Endothelial cell of umbilical vein (primary cell): ENCODE results near the gene PLCG2. TPM values are rescaled to one million over a fixed set of nuclear protein-coding genes. Genes with fewer than 3 reads are reported as not detected.

ENCODE experiments used
- BruUV-seq: library from RNA; stranded (reverse); fragments of 400-500 nt; replicated peaks from 2 replicates; lab custom pipeline; 2021; lab: Mats Ljungman, UMichigan
- CTCF ChIA-PET: fragments of 300-600, 350-600 bp; sonication (Branson Sonifier 250); formaldehyde crosslinking; loops from one replicate; lab custom pipeline; 2021; ENCODE audit warnings: antibody characterized with exemption, inconsistent platforms; lab: Charles Lee
- POLR2A ChIA-PET: fragments of 300-600, 350-600 bp; sonication (Branson Sonifier 250); formaldehyde crosslinking; loops from one replicate; lab custom pipeline; 2021; ENCODE audit warnings: antibody characterized with exemption, inconsistent platforms; lab: Charles Lee
- DNase-seq: peaks from one replicate; pipeline ENCODE4 v3.0.0-alpha.2; 2011; ENCODE audit warnings: low read depth, low spot score
- FAIRE-seq: peaks from 2 replicates; lab custom pipeline; 2011; peaks lifted over from hg19 to GRCh38; lab: Jason Lieb, UNC
- H2AFZ ChIP-seq: 2 replicates; pipeline ENCODE4 v1.6.0; 2012; ENCODE audit warnings: low read depth, low read length, control low read depth, inconsistent platforms
- H3K27ac ChIP-seq: 2 replicates; pipeline ENCODE4 v1.5.1; 2011; ENCODE audit warnings: low read depth, mild to moderate bottlenecking, control low read depth, low read length, moderate library complexity; ENCODE audit not compliant: insufficient read depth
- H3K27me3 ChIP-seq, 2 experiments: 2 replicates each; pipeline versions ENCODE4 v1.6.0 to v1.6.1; 2011; ENCODE audit warnings: low read length in 2 of 2, mixed read lengths in 1 of 2; ENCODE audit not compliant: control insufficient read depth in 2 of 2, insufficient read depth in 2 of 2
- H3K36me3 ChIP-seq, 2 experiments: 2 replicates in 1 of 2; 3 replicates in 1 of 2; pipeline ENCODE4 v1.5.1; 2011; ENCODE audit warnings: low read length in 2 of 2, mild to moderate bottlenecking in 1 of 2, moderate library complexity in 1 of 2; ENCODE audit not compliant: control insufficient read depth in 2 of 2, insufficient read depth in 2 of 2; ENCODE audit errors: extremely low read depth in 1 of 2
- H3K4me1 ChIP-seq: 3 replicates; pipeline ENCODE4 v1.5.1; 2011; ENCODE audit warnings: mild to moderate bottlenecking, low read length; ENCODE audit not compliant: control insufficient read depth, insufficient read depth; ENCODE audit errors: extremely low read depth
- H3K4me2 ChIP-seq: 2 replicates; pipeline ENCODE4 v1.6.1; 2011; ENCODE audit warnings: low read length, control low read depth, mixed read lengths; ENCODE audit not compliant: insufficient read depth
- H3K4me3 ChIP-seq, 3 experiments: fragments of 200-600 bp in 1 of 3; sonication (generic), shearing (Covaris generic) in 1 of 3; replicated peaks in 1 of 3; 2 replicates each; pipeline ENCODE4 v1.5.1; 2011 to 2016; ENCODE audit warnings: control low read depth in 3 of 3, low read length in 3 of 3, mild to moderate bottlenecking in 2 of 3, inconsistent platforms in 1 of 3, low read depth in 1 of 3, moderate library complexity in 1 of 3; ENCODE audit not compliant: insufficient read depth in 1 of 3
- H3K79me2 ChIP-seq: 2 replicates; pipeline ENCODE4 v1.6.0; 2012; ENCODE audit warnings: low read length, inconsistent platforms; ENCODE audit not compliant: control insufficient read depth, insufficient read depth
- H3K9ac ChIP-seq: replicated peaks from 2 replicates; pipeline ENCODE3; 2011; ENCODE audit warnings: low read length, control low read depth; ENCODE audit not compliant: insufficient read depth; ENCODE audit errors: extremely low read depth
- H3K9me1 ChIP-seq: replicated peaks from 3 replicates; pipeline ENCODE4 v1.6.0; 2011; ENCODE audit warnings: mild to moderate bottlenecking, low read length; ENCODE audit not compliant: control insufficient read depth, insufficient read depth; ENCODE audit errors: extremely low read depth
- H3K9me3 ChIP-seq: replicated peaks from 2 replicates; pipeline ENCODE4 v1.5.1; 2012; ENCODE audit warnings: low read length, inconsistent platforms; ENCODE audit not compliant: control insufficient read depth, insufficient read depth
- H4K20me1 ChIP-seq: replicated peaks from 2 replicates; pipeline ENCODE3; 2011; ENCODE audit warnings: mild to moderate bottlenecking, low read length; ENCODE audit not compliant: control insufficient read depth, insufficient read depth; ENCODE audit errors: extremely low read depth
- EZH2 ChIP-seq: IDR thresholded peaks from 2 replicates; pipeline ENCODE4 v1.6.1; 2012; ENCODE audit warnings: borderline replicate concordance, low read depth, mild to moderate bottlenecking, moderate library complexity, low read length, inconsistent platforms; ENCODE audit not compliant: severe bottlenecking
- FOS ChIP-seq: IDR thresholded peaks from 2 replicates; pipeline ENCODE4 v1.6.1; 2011; ENCODE audit warnings: mild to moderate bottlenecking, low read length, moderate library complexity, borderline replicate concordance; ENCODE audit not compliant: insufficient read depth
- GATA2 ChIP-seq: IDR thresholded peaks from 2 replicates; pipeline ENCODE4 v1.7.0; 2011; ENCODE audit warnings: low read depth, mild to moderate bottlenecking, moderate library complexity, mixed read lengths, low read length; ENCODE audit not compliant: insufficient read length, insufficient read depth
- JUN ChIP-seq: IDR thresholded peaks from 2 replicates; pipeline ENCODE4 v1.6.1; 2011; ENCODE audit warnings: borderline replicate concordance, low read depth; ENCODE audit not compliant: insufficient read length, insufficient read depth
- MYC ChIP-seq: IDR thresholded peaks from one replicate; pipeline ENCODE4 v1.6.1; 2011; ENCODE audit warnings: mild to moderate bottlenecking, low read depth, low read length
- POLR2A ChIP-seq: IDR thresholded peaks from 2 replicates; pipeline ENCODE4 v1.6.1; 2012; ENCODE audit warnings: low read depth, mild to moderate bottlenecking, control low read depth, low read length
- POLR2AphosphoS5 ChIP-seq: IDR thresholded peaks from 2 replicates; pipeline ENCODE4 v1.6.1; 2012; ENCODE audit warnings: low read depth, mild to moderate bottlenecking, control low read depth, low read length, moderate library complexity; ENCODE audit not compliant: insufficient read depth
- dilution Hi-C: fragments of 300-500 bp; cut with MboI; formaldehyde crosslinking; loops from one replicate; pipeline ENCODE4 v1.15.0; 2019; ENCODE audit warnings: low sequenced_read_pairs; ENCODE audit not compliant: extremely low pct_ligation_motif_present
- intact Hi-C: fragments of 100-400 bp; cut with micrococcal nuclease; formaldehyde crosslinking; loops from one replicate; pipeline ENCODE4 v1.10.0; 2022
- polyA plus RNA-seq, 4 experiments: library from polyadenylated mRNA; depleted of rRNA in 3 of 4; stranded (reverse) in 3 of 4; unstranded in 1 of 4; fragments of >200 nt; gene quantifications; 2 replicates each; pipeline versions ENCODE4 v1.2.1 to v1.2.3, GENCODE V29; 2011 to 2012; ENCODE audit warnings: missing spikeins in 1 of 4
- total RNA-seq: library from RNA; stranded (reverse); gene quantifications from 2 replicates; pipeline ENCODE4 v1.2.3, GENCODE V29; 2021
- TF ChIP-seq, protein P1 (sequence below): IDR thresholded peaks from 2 replicates; pipeline ENCODE4 v1.6.1; 2011; ENCODE audit not compliant: insufficient read depth, insufficient read length
- TF ChIP-seq, protein P2 (sequence below), 2 donors: IDR thresholded peaks; 1 replicate in 1 of 2; 2 replicates in 1 of 2; pipeline ENCODE4 v1.5.1; 2011; ENCODE audit warnings: low read length in 2 of 2, mild to moderate bottlenecking in 2 of 2, moderate library complexity in 2 of 2, control low read depth in 1 of 2, inconsistent platforms in 1 of 2, low read depth in 1 of 2; ENCODE audit not compliant: insufficient read depth in 1 of 2; ENCODE audit errors: extremely low read depth in 1 of 2

PLCG2 gene
- total and polyA plus RNA-seq, 2 donors (not counting 3 experiments of a cell fraction or from before 2014, with no cell fraction given): 10.8 to 13.6 TPM

GRCh38 chr16:81807767-81808358 lies 28.8 kb downstream of the PLCG2 start:
- no peak for TF ChIP-seq POLR2A
- TF ChIP-seq, protein P1, sequence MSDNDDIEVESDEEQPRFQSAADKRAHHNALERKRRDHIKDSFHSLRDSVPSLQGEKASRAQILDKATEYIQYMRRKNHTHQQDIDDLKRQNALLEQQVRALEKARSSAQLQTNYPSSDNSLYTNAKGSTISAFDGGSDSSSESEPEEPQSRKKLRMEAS: no peak
- no peak for TF ChIP-seq FOS
- no peak for TF ChIP-seq GATA2
- TF ChIP-seq POLR2AphosphoS5: no peak
- TF ChIP-seq, protein P2, sequence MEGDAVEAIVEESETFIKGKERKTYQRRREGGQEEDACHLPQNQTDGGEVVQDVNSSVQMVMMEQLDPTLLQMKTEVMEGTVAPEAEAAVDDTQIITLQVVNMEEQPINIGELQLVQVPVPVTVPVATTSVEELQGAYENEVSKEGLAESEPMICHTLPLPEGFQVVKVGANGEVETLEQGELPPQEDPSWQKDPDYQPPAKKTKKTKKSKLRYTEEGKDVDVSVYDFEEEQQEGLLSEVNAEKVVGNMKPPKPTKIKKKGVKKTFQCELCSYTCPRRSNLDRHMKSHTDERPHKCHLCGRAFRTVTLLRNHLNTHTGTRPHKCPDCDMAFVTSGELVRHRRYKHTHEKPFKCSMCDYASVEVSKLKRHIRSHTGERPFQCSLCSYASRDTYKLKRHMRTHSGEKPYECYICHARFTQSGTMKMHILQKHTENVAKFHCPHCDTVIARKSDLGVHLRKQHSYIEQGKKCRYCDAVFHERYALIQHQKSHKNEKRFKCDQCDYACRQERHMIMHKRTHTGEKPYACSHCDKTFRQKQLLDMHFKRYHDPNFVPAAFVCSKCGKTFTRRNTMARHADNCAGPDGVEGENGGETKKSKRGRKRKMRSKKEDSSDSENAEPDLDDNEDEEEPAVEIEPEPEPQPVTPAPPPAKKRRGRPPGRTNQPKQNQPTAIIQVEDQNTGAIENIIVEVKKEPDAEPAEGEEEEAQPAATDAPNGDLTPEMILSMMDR (IDR thresholded peaks at IDR 0.05; ENCODE audit: extremely low read depth in 1 of 2, insufficient read depth in 1 of 2, low read depth in 1 of 2, low read length in 2 of 2): no peak
- no peak for TF ChIP-seq MYC
- no peak for TF ChIP-seq JUN
- no peak for TF ChIP-seq EZH2
- ChIA-PET CTCF (no interaction called here), POLR2A (no interaction called here)
- Histone ChIP-seq H3K9me1 (no peaks in the 10 kb centered on the region), H3K4me1 (no peaks in the 10 kb centered on the region), H3K36me3 (no peaks in the 10 kb centered on the region), H3K79me2 (no peaks in the 10 kb centered on the region), H3K27ac (no peak overlapping the region), H3K9ac (no peak overlapping the region), H3K4me2 (no peak overlapping the region), H4K20me1 (no peaks in the 10 kb centered on the region), H3K4me3 (no peak overlapping the region), H3K9me3 (no peaks in the 10 kb centered on the region), H3K27me3 (no peaks in the 10 kb centered on the region), H2AFZ (no peak overlapping the region)
- DNase-seq (no peak), FAIRE-seq (no peak)
- BruUV-seq: no TSS peak
- dilution Hi-C loops (no loop called here), intact Hi-C loops (no loop called here)
